GM12878 (cell line): ENCODE data around the gene MRPL37. TPM values are rescaled to one million over a fixed set of nuclear protein-coding genes. Genes with fewer than 3 reads are reported as not detected.

ENCODE experiments used
- ATF7 ChIP-seq: fragments of 450-650 bp; IDR thresholded peaks from 2 replicates; pipeline ENCODE4 v1.6.1; 2016; ENCODE audit warnings: low read depth, mild to moderate bottlenecking
- BACH1 ChIP-seq: fragments of 450-650 bp; IDR thresholded peaks from 2 replicates; pipeline ENCODE4 v1.6.1; 2017; ENCODE audit warnings: mild to moderate bottlenecking, borderline replicate concordance
- BCL11A ChIP-seq: IDR thresholded peaks from 2 replicates; pipeline ENCODE4 v1.6.1; 2011; ENCODE audit warnings: low read depth, low read length
- BHLHE40 ChIP-seq, 2 experiments: fragments of 450-650 bp in 1 of 2; IDR thresholded peaks; 2 replicates each; pipeline ENCODE4 v1.6.1; 2011 to 2017; ENCODE audit warnings: low read depth in 2 of 2, borderline replicate concordance in 1 of 2, improper control_type of control experiment in 1 of 2, low read length in 1 of 2, mild to moderate bottlenecking in 1 of 2
- EGR1 ChIP-seq, 2 experiments: IDR thresholded peaks; 1 replicate in 1 of 2; 2 replicates in 1 of 2; pipeline ENCODE4 v1.6.1; 2011 to 2012; ENCODE audit warnings: low read depth in 2 of 2, low read length in 2 of 2, borderline replicate concordance in 1 of 2, mild to moderate bottlenecking in 1 of 2, moderate library complexity in 1 of 2
- GABPA ChIP-seq: IDR thresholded peaks from 2 replicates; pipeline ENCODE4 v1.6.1; 2014; ENCODE audit warnings: antibody characterized with exemption, low read depth, mild to moderate bottlenecking, inconsistent platforms
- MEF2A ChIP-seq: IDR thresholded peaks from 2 replicates; pipeline ENCODE4 v1.6.1; 2011; ENCODE audit warnings: low read depth, mild to moderate bottlenecking, low read length, moderate library complexity; ENCODE audit not compliant: insufficient read depth
- MTA3 ChIP-seq: IDR thresholded peaks from 2 replicates; pipeline ENCODE4 v1.6.1; 2012; ENCODE audit warnings: low read length, inconsistent platforms, borderline replicate concordance
- NBN ChIP-seq: fragments of 450-650 bp; IDR thresholded peaks from 2 replicates; pipeline ENCODE4 v1.6.1; 2016
- NKRF ChIP-seq: fragments of 450-650 bp; conservative IDR thresholded peaks from 2 replicates; pipeline ENCODE4 v1.6.1; 2017; ENCODE audit warnings: mild to moderate bottlenecking, moderate library complexity
- NR2C1 ChIP-seq: fragments of 450-650 bp; IDR thresholded peaks from 2 replicates; pipeline ENCODE4 v1.6.1; 2017; ENCODE audit warnings: antibody characterized with exemption, mild to moderate bottlenecking, moderate library complexity
- NR2C2 ChIP-seq: IDR thresholded peaks from 2 replicates; pipeline ENCODE4 v1.6.1; 2011; ENCODE audit warnings: borderline replicate concordance, low read depth; ENCODE audit not compliant: control insufficient read depth, insufficient read length
- PAX8 ChIP-seq: fragments of 450-650 bp; IDR thresholded peaks from 2 replicates; pipeline ENCODE4 v1.6.1; 2017; ENCODE audit warnings: mild to moderate bottlenecking, moderate library complexity
- PBX3 ChIP-seq: IDR thresholded peaks from 2 replicates; pipeline ENCODE4 v1.6.1; 2011; ENCODE audit warnings: mild to moderate bottlenecking, low read depth, low read length, moderate library complexity; ENCODE audit not compliant: insufficient replicate concordance
- POLR2AphosphoS2 ChIP-seq: IDR thresholded peaks from 2 replicates; pipeline ENCODE4 v1.6.1; 2011; ENCODE audit warnings: low read depth, mild to moderate bottlenecking, low read length, improper control_type of control experiment, moderate library complexity
- RCOR1 ChIP-seq: conservative IDR thresholded peaks from 2 replicates; pipeline ENCODE4 v1.6.1; 2012; ENCODE audit warnings: low read depth, low read length, improper control_type of control experiment
- USF1 ChIP-seq: IDR thresholded peaks from 2 replicates; pipeline ENCODE4 v1.6.1; 2011; ENCODE audit warnings: borderline replicate concordance, low read depth, mild to moderate bottlenecking, moderate library complexity, mixed read lengths, low read length; ENCODE audit not compliant: insufficient read depth; ENCODE audit errors: extremely low read length
- ZBTB33 ChIP-seq: fragments of 450-650 bp; IDR thresholded peaks from 2 replicates; pipeline ENCODE4 v1.6.1; 2017; ENCODE audit warnings: mild to moderate bottlenecking
- ZBTB4 ChIP-seq: fragments of 450-650 bp; formaldehyde crosslinking; IDR thresholded peaks from 2 replicates; pipeline ENCODE4 v1.4.0; 2022; ENCODE audit warnings: mild to moderate bottlenecking, moderate library complexity
- ZNF217 ChIP-seq: fragments of 450-650 bp; IDR thresholded peaks from 2 replicates; pipeline ENCODE4 v1.6.1; 2017; ENCODE audit warnings: antibody characterized with exemption, mild to moderate bottlenecking
- polyA plus RNA-seq, 11 experiments: library from polyadenylated mRNA; depleted of rRNA in 4 of 11; unstranded in 6 of 11; stranded (reverse) in 5 of 11; fragments of >200 nt; fragmentation: Nextera tagmentation in 4 of 11; fragmentation: Illumina TruSeq in 1 of 11; extraction: Ambion mirVana in 4 of 11; extraction: Trizol in 1 of 11; gene quantifications; 1 replicate in 1 of 11; 2 replicates in 10 of 11; pipeline versions ENCODE4 v1.2.1 to v1.2.3, GENCODE V29; 2011 to 2016; ENCODE audit warnings: inconsistent platforms in 2 of 11, missing spikeins in 2 of 11, low read depth in 1 of 11
- total RNA-seq, 4 experiments: library from RNA; depleted of rRNA in 3 of 4; stranded (reverse); fragments of >200 nt in 3 of 4; fragmentation: Illumina TruSeq in 1 of 4; extraction: Trizol in 1 of 4; gene quantifications; 2 replicates each; pipeline versions ENCODE4 v1.2.1 to v1.2.3, GENCODE V29; 2013 to 2021

The MRPL37 gene
- total and polyA plus RNA-seq, 10 of the 15 experiments (the other 5 are each of a cell fraction or from before 2014, with no cell fraction given): 41.4 to 217 (median 159) TPM

GRCh38 chr1:54199765-54200518 lies at the start of gene MRPL37, which contains the start of gene CYB5RL (continued):
- TF ChIP-seq NKRF: peak; percentile 58; the same call in 1 of the 2 replicates
- TF ChIP-seq NBN: no peak
- no peak for TF ChIP-seq NR2C1
- no peak for TF ChIP-seq EGR1 (IDR thresholded peaks at IDR 0.05; ENCODE audit: borderline replicate concordance in 1 of 2, low read depth in 2 of 2, low read length in 2 of 2)
- TF ChIP-seq BCL11A: no peak
- no peak for TF ChIP-seq NR2C2
- no peak for TF ChIP-seq MTA3
- TF ChIP-seq ZNF217: no peak
- no peak for TF ChIP-seq RCOR1
- TF ChIP-seq PAX8: no peak
- peak; percentile 99 to 100 for TF ChIP-seq BHLHE40 (IDR thresholded peaks at IDR 0.05; ENCODE audit: borderline replicate concordance in 1 of 2, low read depth in 2 of 2, low read length in 1 of 2)
- TF ChIP-seq BACH1: peak; percentile 18; the same call in 1 of the 2 replicates
- peak; percentile 34 for TF ChIP-seq USF1
- peak; percentile 67; the same call in 1 of the 2 replicates for TF ChIP-seq POLR2AphosphoS2
- no peak for TF ChIP-seq GABPA
- TF ChIP-seq ZBTB4 (CRISPR knock-in tag): no peak
- no peak for TF ChIP-seq MEF2A
- TF ChIP-seq ZBTB33: no peak
- TF ChIP-seq PBX3: peak; percentile 99
- peak; percentile 50 for TF ChIP-seq ATF7
